DMS114 treated with DMSO at 0.1 percent for 48 hours (cell line): Measurements from ENCODE around the gene ANXA1.
"Not testable (repeated sequence)": the region's sequence is repeated elsewhere in the genome, so short reads cannot be mapped to it uniquely, and the experiment has no call there.

Source experiments
- DNase-seq: peaks from one replicate; lab custom pipeline; 2025; ENCODE audit not compliant: unreplicated experiment; lab: John Stamatoyannopoulos, UW

ANXA1 gene

DNA sequence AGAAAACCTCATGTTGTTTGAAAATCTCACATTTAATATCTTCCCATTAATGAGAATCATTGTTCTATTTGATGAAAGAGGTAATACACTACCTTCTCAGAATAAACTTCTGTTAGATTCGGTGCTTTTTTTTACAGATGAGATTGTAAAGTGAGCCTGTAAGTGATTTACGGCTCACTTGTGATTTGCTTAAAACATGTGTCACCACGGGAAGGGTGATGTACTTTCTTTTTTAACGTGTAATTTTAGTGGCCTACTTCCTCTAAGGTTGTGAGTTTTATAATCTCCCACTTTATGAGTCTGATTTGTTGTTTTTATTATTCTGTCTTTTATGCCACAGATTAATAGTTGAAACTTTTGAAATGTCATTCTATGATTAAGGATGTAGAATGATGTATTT, 15.9 kb downstream of the ANXA1 start:
- no peak for DNase-seq

DNA sequence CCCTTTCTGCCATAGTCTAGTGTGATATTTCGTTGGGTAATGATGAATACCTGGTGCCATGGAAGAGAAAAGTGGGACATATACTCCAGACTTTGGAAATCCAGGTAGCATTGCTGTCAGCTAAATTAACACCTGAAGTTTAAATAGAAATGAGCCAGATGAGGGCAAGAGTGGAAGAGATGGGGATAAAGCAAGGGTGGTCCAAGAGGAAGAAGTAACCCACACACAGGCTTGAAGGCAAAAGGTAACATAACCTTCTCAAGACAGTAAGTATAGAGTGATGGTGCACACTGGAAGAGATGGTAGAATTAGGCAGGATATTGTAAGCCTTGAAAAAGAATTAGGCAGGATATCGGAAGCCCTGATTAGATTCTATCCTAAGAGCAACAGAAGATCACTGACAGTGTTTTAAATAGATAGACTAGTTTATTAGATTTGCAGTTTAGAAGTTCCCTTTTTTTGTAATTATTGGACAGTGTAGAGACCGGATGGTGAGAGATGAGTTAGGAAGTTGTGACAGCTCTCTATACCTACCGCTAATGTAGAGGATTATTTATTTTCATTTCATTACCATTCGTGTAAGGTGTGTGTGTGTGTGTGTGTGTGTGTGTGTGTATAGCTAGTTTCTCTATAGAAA, 16.8 kb downstream of the ANXA1 start:
- DNase-seq, result no peak

DNA sequence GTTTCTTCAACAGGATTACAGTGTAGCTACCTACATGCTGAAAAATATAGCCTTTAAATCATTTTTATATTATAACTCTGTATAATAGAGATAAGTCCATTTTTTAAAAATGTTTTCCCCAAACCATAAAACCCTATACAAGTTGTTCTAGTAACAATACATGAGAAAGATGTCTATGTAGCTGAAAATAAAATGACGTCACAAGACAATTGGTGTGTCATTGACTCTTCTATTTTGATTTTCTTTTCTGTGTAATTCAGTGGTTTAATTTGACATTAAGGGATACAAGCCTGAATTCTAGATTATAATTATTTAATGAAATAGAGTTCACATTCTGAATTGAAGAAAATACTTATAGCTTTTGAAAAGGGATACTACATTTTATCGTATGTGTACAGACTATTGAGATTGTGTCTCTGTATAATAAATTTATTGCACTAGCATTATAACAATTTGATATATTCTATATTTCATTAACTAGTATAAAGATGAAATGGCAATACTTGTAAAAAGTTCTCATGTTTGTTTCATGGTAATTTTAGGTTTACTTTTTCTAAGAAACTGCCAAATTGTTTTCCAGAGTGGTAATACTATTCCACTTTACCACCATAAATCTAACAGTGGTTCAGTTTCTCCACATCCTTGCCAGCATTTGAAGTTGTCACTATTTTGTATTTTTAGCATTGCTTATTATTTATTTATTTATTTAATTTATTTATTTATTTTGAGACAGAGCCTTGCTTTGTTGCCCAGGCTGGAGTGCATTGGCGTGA, 18.7 kb downstream of the ANXA1 start:
- no peak for DNase-seq

DNA sequence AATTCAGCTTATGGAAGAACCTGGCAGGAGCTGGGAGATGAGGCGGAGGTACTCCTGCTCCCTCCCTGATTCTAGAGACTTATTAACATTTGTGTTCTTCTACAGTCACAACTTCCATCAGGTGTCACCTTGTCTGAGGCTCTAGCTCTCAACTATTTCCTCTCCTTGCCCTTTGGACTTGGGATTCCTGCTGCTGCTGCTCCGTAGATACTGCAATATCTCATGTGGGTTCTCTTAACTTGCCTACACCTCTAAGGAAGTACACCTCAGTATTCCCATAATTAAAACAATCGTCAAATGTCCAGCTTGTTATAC, 21.2 kb downstream of the ANXA1 start:
- no peak for DNase-seq

DNA sequence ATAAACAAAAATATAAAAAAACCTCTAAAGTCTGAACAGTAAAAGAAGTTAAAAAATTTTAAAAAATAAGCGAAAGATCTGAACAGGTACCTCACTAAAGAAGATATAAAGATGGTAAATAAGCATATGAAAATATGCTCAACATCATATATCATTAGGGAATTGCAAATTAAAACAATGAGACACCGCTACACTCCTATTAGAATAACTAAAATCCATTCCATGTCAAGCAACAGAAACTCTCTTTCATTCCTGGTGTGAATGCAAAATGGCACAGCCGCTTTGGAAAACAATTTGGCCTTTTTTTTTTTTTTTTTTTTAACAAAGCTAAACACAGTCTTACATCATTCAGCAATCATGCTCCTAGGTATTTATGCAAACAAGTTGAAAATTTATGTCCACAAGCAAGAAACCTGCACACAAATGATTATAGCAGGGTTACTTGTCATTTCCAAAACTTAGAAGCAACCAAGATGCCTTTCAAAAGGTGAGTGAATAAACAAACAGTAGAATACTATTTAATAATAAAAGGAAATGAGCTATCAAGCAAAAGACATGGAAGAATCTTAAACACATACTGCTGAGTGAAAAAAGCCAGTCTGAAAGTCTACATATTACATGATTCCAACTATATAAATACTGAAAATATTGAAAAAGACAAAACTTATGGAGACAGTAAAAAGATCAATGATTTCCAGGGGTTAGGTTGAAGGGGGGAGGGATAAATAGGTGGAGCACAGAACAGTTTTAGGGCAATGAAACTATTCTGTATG, 22.1 kb downstream of the ANXA1 start:
- DNase-seq, result no peak

DNA sequence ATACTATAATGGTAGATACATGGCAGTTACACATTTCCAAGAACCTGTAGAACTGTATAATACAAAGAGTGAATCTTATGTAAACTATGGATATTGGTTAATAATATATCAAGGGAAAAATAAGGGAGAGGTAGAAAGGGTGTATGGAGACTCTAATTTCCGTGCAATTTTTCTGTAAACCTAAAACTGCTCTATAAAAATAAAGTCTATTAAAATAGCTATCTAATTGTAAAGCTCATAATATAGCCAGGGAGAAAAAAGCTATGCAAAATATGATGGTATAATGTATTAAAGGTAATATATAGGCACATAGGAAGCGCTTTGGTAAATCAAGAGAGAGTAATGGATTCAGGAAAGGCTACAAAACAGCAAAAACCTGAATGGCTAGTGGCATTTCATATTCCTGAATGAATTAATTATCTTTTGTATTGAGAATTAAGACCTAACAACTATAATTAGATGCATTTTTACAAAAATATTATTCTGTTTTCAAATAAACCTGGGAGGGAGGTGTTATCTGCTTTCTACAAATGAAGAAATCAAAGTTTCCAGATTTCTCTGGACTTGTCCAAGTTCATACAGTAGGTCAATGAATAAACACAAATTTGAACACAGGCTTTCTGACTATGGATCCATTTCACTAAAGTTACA, 22.8 kb downstream of the ANXA1 start:
- DNase-seq, result no peak

DNA sequence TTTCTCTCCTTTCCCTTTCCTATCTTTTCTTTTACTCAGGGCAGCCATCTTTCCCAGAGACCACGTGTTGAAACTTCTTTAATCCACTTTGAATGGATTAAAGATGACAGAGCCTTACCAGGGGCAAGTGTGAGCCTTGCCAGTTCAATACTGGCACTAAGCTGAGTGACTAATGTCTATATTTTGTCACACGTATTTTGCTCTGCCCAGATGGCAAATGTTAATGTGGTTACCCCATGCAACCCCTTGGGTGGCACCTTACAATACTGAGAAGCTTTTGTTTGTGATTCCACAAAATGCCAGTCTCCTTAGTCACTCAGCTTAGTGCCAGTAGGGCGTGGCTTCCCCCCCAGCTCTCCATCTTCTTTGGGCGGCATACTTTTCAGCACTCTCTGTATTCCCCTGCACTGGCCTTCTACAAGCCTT, 24.8 kb downstream of the ANXA1 start:
- no peak for DNase-seq

DNA sequence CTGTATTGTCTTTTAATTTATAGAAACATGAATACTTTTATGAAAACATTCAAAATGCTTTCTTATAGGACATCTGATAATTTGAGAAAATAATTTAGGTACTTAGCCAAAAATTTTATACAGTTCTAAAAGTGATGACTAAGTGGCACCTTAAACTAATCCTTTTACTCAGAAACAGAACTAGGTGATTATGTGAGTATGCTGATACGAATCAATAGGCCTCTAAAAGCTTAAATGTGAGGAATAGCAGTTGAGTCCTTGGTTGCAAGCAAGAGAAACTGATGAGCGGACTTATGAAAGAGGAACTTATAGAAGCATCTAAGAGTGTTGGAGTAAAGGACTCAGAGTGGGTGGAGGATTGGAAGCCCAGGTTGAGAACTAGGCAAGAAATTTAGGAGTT, 26.4 kb downstream of the ANXA1 start:
- DNase-seq, result no peak

DNA sequence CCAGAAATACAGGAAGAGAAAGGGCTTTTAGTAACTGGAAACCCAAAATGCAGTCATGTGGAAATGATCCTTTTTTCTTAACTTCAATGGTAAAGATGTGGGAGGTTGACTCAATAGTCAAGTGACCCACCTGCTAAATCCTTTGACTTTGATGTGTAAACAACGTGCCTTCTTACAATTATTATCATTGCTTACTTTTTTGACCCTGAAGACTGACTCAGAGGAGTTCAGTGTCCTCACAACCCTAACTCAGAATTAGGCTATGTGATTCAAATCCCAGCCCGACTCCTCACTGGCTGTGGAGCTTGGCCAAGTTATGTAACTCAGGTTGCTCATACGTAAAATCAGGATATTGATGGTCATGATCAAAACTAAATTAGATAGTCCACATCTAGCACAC, 27.9 kb downstream of the ANXA1 start:
- no peak for DNase-seq

DNA sequence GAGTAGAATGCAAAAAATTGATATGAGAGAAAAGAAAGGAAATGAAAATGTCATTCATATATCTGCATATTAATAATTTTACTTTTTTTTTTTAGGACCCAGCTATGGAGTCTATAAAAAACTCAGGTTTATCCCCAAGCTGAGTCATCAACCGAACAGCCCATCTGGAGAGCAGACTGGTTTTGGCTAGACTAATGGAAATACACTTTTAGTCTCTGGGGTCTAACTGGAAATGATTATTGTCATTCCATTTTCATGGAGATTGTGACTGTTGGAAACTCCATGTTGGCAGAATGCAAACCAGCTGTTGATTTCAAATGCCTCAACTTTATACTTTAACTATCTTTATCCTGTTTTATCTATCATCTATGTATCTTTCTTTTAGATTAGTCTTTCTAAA, 28.7 kb downstream of the ANXA1 start:
- no peak for DNase-seq

DNA sequence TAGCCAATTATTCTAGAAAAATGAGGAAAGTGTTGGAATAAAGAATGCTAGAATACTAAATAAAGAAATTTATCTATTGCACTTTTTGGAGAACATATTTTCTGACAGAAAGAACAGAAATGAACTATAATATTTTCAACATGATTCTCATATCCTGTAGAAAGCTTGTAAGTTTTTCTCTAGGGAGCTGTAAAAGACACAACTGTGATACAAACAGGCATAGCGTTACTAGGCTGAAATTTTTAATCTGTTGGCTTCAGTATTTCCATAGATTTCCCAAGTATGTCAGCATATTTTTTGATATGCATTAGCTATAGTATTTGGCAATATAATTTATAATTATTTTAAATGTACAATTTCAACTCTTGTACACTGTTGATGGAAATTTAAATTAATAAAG, 31.3 kb downstream of the ANXA1 start:
- no peak for DNase-seq

DNA sequence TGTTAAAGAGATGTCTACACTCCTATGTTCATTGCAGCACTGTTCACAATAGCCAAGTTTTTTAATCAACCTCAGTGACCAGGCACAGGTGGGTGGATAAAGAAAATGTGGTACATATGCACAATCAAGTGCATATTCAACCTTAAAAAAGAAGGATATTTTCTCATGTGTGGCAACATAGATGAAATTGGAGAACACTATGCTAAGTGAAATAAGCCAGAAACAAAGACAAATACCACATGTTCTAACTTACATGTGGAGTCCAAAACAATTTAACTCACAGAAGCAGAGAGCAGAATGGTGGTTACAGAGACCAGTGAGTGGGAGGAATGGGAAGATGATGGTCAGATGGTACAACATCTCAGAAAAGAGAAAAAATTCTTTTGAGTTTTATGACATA, 31.8 kb downstream of the ANXA1 start:
- DNase-seq, result no peak

DNA sequence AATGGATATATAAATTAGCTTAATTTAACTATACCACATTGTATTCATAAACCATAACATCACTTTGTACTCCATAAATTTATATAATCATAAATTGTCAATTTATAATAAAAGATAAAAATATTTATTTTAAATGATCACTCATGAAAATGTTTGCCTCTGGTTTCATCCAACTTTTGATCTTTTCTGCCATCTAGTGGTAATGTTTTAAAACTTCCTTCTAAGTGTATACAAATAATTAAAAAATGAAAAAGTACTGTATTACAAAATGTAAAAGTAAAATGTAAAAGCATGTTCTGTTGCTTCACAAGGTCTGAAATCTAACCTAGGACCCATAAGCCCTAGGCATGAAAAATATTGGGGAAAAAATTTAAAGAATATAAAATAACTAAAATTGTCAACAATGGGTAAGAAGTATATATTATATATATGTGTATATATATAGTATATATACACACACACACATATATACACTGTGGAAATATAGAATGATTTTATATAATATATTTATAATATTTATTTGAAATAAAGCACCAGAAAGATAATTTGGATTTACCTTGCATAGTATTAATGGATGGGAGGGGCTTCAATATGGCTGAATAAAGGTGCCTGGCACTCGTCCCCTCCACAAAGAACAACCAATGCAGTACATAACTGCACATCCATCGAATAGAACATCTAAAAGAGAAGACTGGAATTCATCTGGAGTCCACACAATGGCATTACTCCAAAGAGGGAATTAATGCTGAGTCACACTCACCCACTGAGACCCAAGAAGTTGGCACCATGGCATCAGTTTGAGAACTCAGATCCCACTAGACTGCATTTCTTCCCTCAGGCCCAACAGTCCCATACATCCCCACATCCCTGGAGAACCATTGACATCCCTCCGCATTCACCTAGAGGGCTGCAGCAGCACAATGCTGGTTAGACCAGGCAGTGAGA, 32.5 kb downstream of the ANXA1 start:
- peak; percentile 25 for DNase-seq

DNA sequence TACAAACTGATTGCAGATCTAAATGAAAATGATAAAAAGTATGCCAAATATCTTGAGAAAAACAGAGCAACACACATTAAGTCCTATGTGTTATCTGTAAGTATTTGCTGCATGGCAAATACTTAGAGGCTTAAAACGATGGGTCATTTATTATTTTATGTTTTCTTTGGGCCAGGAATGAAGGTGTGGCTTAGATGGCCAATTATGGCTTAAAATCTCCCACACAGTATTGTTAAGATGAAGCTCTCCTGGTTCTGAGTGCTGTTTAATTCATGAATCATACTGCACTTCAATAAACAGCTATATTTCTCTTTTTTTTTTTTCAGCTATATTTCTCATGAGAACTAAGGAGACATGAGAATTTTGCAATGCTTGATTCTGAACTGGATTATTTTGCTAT, 39.4 kb downstream of the ANXA1 start:
- not testable (repeated sequence) for DNase-seq

DNA sequence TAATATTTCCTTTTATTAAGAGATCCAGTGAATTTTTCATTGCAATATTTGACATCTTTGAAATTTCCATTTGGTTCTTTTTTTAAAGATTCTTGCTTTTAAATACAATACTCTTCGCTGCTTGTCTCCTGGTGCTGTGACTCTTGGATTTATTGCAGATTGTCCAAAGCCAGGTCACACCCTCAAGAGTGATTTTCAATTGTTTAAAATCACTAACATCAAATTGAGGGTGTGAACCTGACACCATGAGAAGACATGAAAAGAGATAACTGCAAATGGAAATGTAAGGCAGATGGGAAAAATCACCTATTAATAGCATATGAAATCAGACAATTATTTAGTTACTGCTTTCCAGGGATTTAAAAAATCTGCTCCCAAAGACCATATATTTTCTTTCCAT, 42.6 kb downstream of the ANXA1 start:
- DNase-seq, result no peak

DNA sequence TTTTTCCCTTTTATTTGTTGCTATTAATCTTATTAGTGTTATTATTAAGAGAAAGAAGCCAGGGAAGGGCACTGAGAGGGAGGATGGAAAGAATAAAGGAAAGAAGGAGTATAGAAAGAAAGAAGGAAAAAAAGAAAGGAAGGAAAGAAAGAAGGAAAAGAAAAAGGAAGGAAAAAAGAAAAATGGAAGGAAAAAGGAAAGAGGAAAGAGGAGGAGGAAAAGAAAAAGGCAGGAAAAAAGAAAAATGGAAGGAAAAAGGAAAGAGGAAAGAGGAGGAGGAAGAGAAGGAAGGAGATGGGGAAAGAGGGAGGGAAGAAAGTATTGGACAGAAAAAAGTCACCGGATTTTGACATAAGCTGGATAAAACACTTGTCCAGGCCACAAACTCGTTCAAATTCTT, 47.8 kb downstream of the ANXA1 start:
- DNase-seq, result no peak

DNA sequence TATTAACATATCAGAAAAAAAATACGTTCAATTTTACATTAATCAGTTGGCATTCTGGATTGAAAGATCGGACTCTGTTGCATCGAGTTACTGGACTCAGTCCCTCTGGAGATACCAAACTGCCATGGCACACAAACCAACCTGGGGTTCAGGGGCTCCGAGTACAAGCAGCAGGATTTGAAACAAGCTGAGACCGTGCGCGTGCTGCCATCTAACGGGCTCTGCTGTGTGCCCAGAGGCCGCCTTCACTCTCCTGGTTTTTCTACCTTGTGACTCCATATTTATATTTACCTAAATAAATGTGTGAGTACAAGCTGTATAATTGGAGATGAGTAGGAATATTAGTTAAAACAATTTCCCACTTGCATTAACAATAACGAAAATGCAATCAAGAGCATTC, 48.2 kb downstream of the ANXA1 start:
- no peak for DNase-seq

DNA sequence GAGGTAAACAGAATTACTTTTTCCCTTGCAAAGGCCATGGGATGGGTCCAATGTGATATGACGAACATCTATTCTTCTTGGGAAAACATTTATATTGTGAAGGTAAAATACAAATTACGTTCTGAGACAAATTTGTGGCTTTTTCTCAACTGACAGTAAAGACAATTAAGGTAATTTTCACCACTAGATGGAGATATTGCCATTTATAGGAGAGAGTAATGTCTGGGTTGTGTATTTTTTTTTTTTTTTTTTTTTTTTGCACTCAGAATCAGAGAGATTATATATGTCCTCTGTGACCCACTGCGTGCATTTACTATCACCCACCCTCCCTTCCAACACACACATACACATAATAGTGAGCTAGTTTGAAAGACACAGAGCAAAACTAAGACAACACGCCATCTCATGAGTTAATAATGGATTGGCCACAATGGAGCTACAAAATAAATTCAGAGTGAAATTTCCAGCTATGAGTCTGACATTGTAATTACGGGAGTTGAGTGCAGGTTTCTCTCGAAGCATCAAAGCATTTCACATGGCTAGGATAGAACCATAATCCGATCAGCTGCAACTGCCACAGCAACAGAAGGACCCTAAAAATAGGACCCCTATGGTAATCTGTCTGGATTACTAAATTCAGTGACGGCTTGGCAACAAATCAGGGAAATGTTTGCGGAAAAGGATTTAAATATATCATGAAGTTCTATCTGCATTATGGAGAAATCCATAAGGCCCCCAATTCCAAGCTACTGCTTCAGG, 49.2 kb downstream of the ANXA1 start:
- DNase-seq, result peak; percentile 24

DNA sequence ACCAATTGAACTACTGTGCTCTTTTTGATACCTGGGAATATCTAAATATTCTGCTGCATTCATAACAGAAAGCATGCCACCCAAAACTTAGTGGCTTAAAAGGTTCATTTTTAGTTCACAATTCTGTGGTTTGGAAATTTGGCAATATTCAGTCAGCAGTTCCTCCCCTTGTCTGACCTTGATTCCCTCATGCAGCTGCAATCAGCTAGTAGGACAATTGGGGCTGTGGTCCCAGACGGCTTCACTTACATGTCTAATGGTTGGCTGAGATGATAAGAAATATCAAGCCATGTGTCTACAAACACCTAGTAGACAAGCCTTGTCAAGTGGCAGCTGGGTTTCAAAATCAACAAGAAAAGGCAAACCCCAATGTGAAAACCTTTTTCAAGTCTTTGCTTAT, 51.3 kb downstream of the ANXA1 start:
- DNase-seq, result no peak

DNA sequence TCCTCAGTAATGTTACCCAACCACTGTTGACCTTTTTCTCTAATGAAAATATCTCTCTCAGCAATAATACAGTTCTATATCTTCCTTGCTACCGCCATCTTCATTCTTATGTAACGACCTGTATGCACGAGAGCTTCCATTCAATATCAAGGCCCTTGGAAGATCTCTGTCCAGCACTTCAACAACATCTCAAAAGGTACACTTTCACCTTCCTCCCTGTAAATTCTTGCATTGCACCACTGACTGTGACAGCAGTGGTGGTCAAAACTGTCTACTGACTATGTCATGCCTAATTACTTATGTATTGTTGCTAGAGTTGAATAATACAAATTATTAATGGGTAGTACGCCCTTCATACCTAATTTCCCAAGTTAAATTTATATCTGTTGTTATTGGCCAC, 53.3 kb downstream of the ANXA1 start:
- DNase-seq, result no peak
